Body of pancreas (tissue), 4 donors: ENCODE results near the gene SLC12A7. TPM values are rescaled to one million over a fixed set of nuclear protein-coding genes. Genes with fewer than 3 reads are reported as not detected.
A peak's percentile ranks its signal among the peaks of the same experiment; 100 is the strongest.

Experiments
- ATAC-seq: fragments of 150-250 bp; one replicate; pipeline ENCODE4 v1.9.1; 2016
- DNase-seq, 4 donors: peaks; one replicate each; pipeline ENCODE4 v3.0.0-alpha.2; 2019
- H3K27ac ChIP-seq, 4 donors: fragments of 200-600 bp; sonication (generic); 1 replicate in 3 of 4; 2 replicates in 1 of 4; pipeline versions ENCODE4 v1.5.1 to v1.6.1; 2016 to 2019; ENCODE audit warnings: mild to moderate bottlenecking in 1 of 4, mixed read lengths in 1 of 4, moderate library complexity in 1 of 4
- H3K27me3 ChIP-seq, 2 donors: fragments of 200-600 bp; sonication (generic); one replicate each; pipeline ENCODE4 v1.6.0; 2016; ENCODE audit warnings: mild to moderate bottlenecking in 1 of 2
- H3K36me3 ChIP-seq, 2 donors: fragments of 200-600 bp; sonication (generic); replicated peaks in 1 of 2; 2 replicates each; pipeline ENCODE4 v1.5.1; 2016; ENCODE audit warnings: low read depth in 2 of 2; ENCODE audit not compliant: insufficient read depth in 1 of 2
- H3K4me1 ChIP-seq: fragments of 200-600 bp; sonication (generic); one replicate; pipeline ENCODE4 v1.6.0; 2016
- H3K4me3 ChIP-seq, 2 donors: fragments of 200-600 bp; sonication (generic); 1 replicate in 1 of 2; 2 replicates in 1 of 2; pipeline ENCODE4 v1.5.1; 2016 to 2019
- H3K9me3 ChIP-seq, 3 donors: fragments of 200-600 bp; sonication (generic); 1 replicate in 2 of 3; 2 replicates in 1 of 3; pipeline ENCODE4 v1.5.1; 2016
- POLR2A ChIP-seq, 3 donors: fragments of 450-650 bp; IDR thresholded peaks; one replicate each; pipeline ENCODE4 v1.6.1; 2016; ENCODE audit warnings: antibody characterized with exemption in 3 of 3, mild to moderate bottlenecking in 2 of 3
- WGBS, 2 donors: methylation state at CpG; one replicate each; pipeline ENCODE4 v1.1.5; 2017; 5-methylcytosine and 5-hydroxymethylcytosine counted together
- intact Hi-C: fragments of 100-400 bp; cut with DNase I; formaldehyde crosslinking; loops from one replicate; pipeline ENCODE4 v1.15.1; 2023
- total RNA-seq, 2 donors: library from RNA; depleted of rRNA; stranded (reverse); fragments of >200 nt; gene quantifications; one replicate each; pipeline ENCODE4 v1.1.0, GENCODE V29; 2016
- TF ChIP-seq, protein P1 (sequence below), 7 experiments: fragments of 450-650 bp in 4 of 7; fragments of 200-600 bp in 3 of 7; sonication (generic) in 3 of 7; IDR thresholded peaks; one replicate each; pipeline ENCODE4 v1.5.1; 2016 to 2019; ENCODE audit warnings: antibody characterized with exemption in 7 of 7

SLC12A7 gene
- total RNA-seq, 2 donors from 2014 or later = 35.5 to 42.8 TPM

DNA sequence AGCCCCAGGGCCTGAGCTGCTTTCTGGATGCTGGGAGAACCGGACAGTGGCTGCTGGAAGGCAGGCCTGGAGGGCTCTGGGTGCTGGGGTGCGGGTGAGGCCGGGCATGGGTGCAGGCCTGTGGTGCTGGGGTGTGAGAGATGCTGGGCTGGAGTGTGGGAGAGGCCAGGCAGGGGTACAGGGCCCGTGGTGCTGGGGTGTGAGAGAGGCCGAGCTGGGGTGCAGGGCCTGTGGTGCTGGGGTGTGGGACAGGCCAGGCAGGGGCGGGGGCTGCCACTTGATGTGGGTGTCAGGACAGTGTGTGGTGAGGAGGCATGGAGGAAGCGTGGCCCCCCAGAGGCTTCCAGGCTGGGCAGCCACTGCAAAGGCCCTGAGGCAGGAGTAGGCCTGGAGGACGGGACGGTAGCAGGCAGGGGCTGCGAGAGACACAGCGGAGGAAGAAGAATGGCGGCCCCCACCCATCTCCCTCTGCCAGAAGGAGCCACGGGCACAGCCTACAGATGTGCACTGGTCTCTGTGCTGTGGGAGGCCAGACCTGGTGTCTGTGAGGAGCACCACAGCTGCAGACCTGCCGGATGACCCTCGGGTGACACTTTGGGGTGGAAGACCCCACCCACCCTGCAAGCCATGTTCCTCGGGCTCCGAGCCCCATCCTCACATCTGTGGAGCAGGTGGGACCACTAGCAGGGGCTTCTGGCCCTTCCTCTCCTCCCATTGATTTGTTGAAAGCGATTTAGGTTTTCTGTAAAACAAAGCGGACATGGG, 94.0 kb downstream of the SLC12A7 start:
- DNase-seq (no peak), ATAC-seq (no peak)
- Histone ChIP-seq H3K27me3 (no peaks in the 10 kb centered on the region), H3K4me3 (no peak overlapping the region), H3K36me3 (no peaks in the 10 kb centered on the region), H3K4me1 (no peaks in the 10 kb centered on the region), H3K9me3 (no peaks in the 10 kb centered on the region), H3K27ac (no peak overlapping the region)
- TF ChIP-seq, protein P1, sequence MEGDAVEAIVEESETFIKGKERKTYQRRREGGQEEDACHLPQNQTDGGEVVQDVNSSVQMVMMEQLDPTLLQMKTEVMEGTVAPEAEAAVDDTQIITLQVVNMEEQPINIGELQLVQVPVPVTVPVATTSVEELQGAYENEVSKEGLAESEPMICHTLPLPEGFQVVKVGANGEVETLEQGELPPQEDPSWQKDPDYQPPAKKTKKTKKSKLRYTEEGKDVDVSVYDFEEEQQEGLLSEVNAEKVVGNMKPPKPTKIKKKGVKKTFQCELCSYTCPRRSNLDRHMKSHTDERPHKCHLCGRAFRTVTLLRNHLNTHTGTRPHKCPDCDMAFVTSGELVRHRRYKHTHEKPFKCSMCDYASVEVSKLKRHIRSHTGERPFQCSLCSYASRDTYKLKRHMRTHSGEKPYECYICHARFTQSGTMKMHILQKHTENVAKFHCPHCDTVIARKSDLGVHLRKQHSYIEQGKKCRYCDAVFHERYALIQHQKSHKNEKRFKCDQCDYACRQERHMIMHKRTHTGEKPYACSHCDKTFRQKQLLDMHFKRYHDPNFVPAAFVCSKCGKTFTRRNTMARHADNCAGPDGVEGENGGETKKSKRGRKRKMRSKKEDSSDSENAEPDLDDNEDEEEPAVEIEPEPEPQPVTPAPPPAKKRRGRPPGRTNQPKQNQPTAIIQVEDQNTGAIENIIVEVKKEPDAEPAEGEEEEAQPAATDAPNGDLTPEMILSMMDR (IDR thresholded peaks at IDR 0.05) = no peak
- WGBS, 2 donors = 79 to 81% methylated on average over 14 to 19 of the region's 19 CpGs
- intact Hi-C loops = no loop called here

DNA sequence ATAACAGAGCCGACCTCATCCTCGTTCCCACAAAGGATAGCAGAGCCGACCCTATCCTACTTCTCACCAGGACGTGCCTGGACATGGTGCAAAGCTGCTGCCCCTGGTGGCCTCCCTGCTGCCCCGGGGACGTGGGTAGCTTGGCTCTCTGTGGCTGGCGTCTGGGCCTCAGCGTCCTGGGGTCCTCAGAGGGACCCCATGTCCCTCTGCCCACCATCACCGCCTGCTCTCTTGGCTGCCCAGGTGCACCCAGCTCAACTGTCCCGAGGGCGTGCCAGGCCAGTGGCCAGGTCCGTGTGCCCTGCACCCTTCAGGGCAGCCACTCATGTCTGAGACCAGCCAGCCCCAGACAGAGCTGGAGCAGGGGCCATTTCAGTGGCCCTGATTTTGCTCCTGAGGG, 94.8 kb downstream of the SLC12A7 start:
- H3K27ac ChIP-seq = no peak overlapping the region
- intact Hi-C loops = no loop called here
- 62 to 82% methylated on average over 4 to 11 of the region's 12 CpGs for WGBS, 2 donors
- DNase-seq = no peak
- TF ChIP-seq, protein P1 (IDR thresholded peaks at IDR 0.05) = no peak
- TF ChIP-seq POLR2A (IDR thresholded peaks at IDR 0.05) = no peak
- no peak overlapping the region for H3K4me3 ChIP-seq
- no peaks in the 10 kb centered on the region for H3K4me1 ChIP-seq
- no peaks in the 10 kb centered on the region for H3K36me3 ChIP-seq
- no peak for ATAC-seq
- H3K9me3 ChIP-seq = no peaks in the 10 kb centered on the region
- H3K27me3 ChIP-seq = no peaks in the 10 kb centered on the region

DNA sequence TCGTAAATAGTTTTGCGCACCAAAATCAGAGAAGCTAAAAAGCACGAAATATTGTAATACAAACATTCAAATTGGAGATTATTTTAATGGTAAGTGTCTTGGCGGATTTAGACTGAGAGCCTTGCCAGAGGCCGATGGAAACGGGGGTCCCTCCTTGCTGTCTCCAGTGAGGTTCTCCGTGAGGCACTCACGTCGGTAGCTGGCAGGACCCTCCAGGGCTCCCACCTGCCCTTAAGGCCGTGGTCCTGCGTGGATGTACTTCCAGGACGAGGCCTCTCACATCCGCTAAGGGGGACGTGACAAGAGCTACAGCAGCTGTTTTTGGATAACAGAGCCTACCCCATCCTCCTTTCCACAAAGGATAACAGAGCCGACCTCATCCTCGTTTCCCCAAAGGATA, 95.4 kb downstream of the SLC12A7 start:
- Histone ChIP-seq H3K36me3 (no peaks in the 10 kb centered on the region), H3K27me3 (no peaks in the 10 kb centered on the region), H3K9me3 (no peaks in the 10 kb centered on the region), H3K4me3 (no peak overlapping the region), H3K27ac (no peak overlapping the region), H3K4me1 (no peaks in the 10 kb centered on the region)
- WGBS, 2 donors = 74 to 76% methylated on average over 16 of the region's 16 CpGs
- intact Hi-C loops = no loop called here
- DNase-seq (no peak), ATAC-seq (no peak)
- no peak for TF ChIP-seq POLR2A (IDR thresholded peaks at IDR 0.05)
- TF ChIP-seq, protein P1 (IDR thresholded peaks at IDR 0.05) = no peak

DNA sequence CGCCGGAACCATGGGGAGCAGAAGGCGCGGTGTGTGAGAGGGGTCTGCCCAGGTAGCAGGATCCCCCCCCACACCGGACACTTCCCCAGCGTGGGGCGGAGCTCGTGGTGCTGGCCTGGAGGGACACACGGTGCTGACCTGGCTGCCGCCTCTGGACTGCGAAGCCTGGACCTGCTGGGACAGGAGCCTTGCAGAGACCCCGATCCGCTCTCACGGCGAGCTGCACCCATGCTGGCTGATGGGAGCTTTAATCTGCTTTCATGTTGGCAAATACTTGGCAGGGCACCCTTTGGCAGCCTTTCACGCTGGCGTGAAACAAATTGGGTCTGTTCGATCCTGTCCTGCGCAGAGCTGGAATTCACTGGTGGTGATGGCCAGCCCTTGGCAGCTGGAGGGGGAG, 95.8 kb downstream of the SLC12A7 start:
- Histone ChIP-seq H3K27me3 (no peaks in the 10 kb centered on the region), H3K27ac (no peak overlapping the region), H3K36me3 (no peaks in the 10 kb centered on the region), H3K9me3 (no peaks in the 10 kb centered on the region), H3K4me1 (peaks cover 3% of the 10 kb centered on the region), H3K4me3 (no peak overlapping the region)
- TF ChIP-seq POLR2A (IDR thresholded peaks at IDR 0.05) = no peak
- TF ChIP-seq, protein P1 (IDR thresholded peaks at IDR 0.05) = no peak
- peak in 2 of 4 donors; percentile 47 to 53 for DNase-seq
- 78% methylated on average over 4 to 14 of the region's 19 CpGs for WGBS, 2 donors
- intact Hi-C loops = no loop called here
- ATAC-seq = no peak

DNA sequence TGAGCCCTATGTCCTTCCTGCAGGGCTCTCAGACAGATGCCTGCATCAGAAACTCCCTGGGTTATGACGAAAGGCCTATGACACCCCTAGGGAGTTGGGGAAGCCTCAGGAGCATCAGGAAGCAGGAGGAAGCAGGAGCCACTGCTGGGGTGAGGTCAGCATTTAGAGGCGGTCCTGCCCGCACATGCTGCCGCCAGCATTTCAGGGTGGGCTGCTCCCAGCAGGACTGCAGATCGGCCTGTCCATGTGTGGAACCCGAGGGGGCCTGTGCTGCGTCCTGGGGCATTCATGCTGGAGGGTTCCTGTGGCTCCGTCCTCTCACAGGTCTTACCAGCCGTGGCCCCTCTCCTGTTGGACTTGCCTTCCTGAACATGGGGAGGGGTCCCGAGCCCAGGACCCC, 96.4 kb downstream of the SLC12A7 start:
- 61 to 78% methylated on average over 9 to 10 of the region's 10 CpGs for WGBS, 2 donors
- Histone ChIP-seq H3K4me3 (no peak overlapping the region), H3K9me3 (no peaks in the 10 kb centered on the region), H3K4me1 (peaks cover 8% of the 10 kb centered on the region), H3K27ac (no peak overlapping the region), H3K27me3 (no peaks in the 10 kb centered on the region), H3K36me3 (no peaks in the 10 kb centered on the region)
- intact Hi-C loops = no loop called here
- no peak for TF ChIP-seq POLR2A (IDR thresholded peaks at IDR 0.05)
- TF ChIP-seq, protein P1 (IDR thresholded peaks at IDR 0.05) = no peak
- ATAC-seq (no peak), DNase-seq (no peak)
